ENCODE data around the gene STK38.

GRCh38 chr6:36508532-36508931, 38.7 kb downstream of the STK38 start:
- TF ChIP-seq, protein P1, sequence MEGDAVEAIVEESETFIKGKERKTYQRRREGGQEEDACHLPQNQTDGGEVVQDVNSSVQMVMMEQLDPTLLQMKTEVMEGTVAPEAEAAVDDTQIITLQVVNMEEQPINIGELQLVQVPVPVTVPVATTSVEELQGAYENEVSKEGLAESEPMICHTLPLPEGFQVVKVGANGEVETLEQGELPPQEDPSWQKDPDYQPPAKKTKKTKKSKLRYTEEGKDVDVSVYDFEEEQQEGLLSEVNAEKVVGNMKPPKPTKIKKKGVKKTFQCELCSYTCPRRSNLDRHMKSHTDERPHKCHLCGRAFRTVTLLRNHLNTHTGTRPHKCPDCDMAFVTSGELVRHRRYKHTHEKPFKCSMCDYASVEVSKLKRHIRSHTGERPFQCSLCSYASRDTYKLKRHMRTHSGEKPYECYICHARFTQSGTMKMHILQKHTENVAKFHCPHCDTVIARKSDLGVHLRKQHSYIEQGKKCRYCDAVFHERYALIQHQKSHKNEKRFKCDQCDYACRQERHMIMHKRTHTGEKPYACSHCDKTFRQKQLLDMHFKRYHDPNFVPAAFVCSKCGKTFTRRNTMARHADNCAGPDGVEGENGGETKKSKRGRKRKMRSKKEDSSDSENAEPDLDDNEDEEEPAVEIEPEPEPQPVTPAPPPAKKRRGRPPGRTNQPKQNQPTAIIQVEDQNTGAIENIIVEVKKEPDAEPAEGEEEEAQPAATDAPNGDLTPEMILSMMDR (IDR thresholded peaks at IDR 0.05): no peak
- TF ChIP-seq POLR2A (IDR thresholded peaks at IDR 0.05) (no peak), EP300 (IDR thresholded peaks at IDR 0.05) (no peak)
